HepG2 (cell line): ENCODE results near the gene STMN1. TPM values are rescaled to one million over a fixed set of nuclear protein-coding genes. Genes with fewer than 3 reads are reported as not detected.

Experiments
- ATF1 ChIP-seq: IDR thresholded peaks from 2 replicates; pipeline ENCODE4 v1.6.1; 2016; ENCODE audit warnings: mild to moderate bottlenecking, control low read depth
- DBP ChIP-seq: sonication (generic); formaldehyde crosslinking; IDR thresholded peaks from 2 replicates; pipeline ENCODE4 v1.4.0; 2020; ENCODE audit warnings: missing genetic modification reagents; ENCODE audit errors: not compliant biosample characterization
- ETV6 ChIP-seq: sonication (generic); formaldehyde crosslinking; conservative IDR thresholded peaks from 2 replicates; pipeline ENCODE4 v1.4.0; 2020; ENCODE audit warnings: missing genetic modification reagents
- HHEX ChIP-seq: IDR thresholded peaks from 2 replicates; pipeline ENCODE4 v1.6.1; 2016; ENCODE audit warnings: control low read depth
- HNRNPL ChIP-seq: fragments of 200-400 bp; formaldehyde crosslinking; IDR thresholded peaks from 2 replicates; pipeline ENCODE4 v1.6.1; 2017; ENCODE audit warnings: mild to moderate bottlenecking, low read depth, low read length
- JUN ChIP-seq: sonication (generic); formaldehyde crosslinking; IDR thresholded peaks from 2 replicates; pipeline ENCODE4 v1.4.0; 2020; ENCODE audit warnings: mild to moderate bottlenecking, missing genetic modification reagents
- MAFK ChIP-seq, 2 experiments: IDR thresholded peaks in 1 of 2; conservative IDR thresholded peaks in 1 of 2; 2 replicates each; pipeline ENCODE4 v1.6.1; 2011; ENCODE audit warnings: improper control_type of control experiment in 2 of 2, low read length in 2 of 2
- SALL1 ChIP-seq: sonication (generic); formaldehyde crosslinking; IDR thresholded peaks from 2 replicates; pipeline ENCODE4 v1.8.0; 2022; ENCODE audit warnings: mild to moderate bottlenecking, missing genetic modification reagents
- SRF ChIP-seq: IDR thresholded peaks from 2 replicates; pipeline ENCODE4 v1.6.1; 2011; ENCODE audit warnings: mild to moderate bottlenecking, low read depth, low read length, moderate library complexity
- ZBTB40 ChIP-seq, 2 experiments: fragments of 450-650 bp in 1 of 2; sonication (generic) in 1 of 2; formaldehyde crosslinking in 1 of 2; IDR thresholded peaks; 2 replicates each; pipeline versions ENCODE4 v1.6.1 to v1.8.0; 2016 to 2022; ENCODE audit warnings: antibody characterized with exemption in 1 of 2, mild to moderate bottlenecking in 1 of 2, missing genetic modification reagents in 1 of 2
- ZBTB49 ChIP-seq: sonication (generic); formaldehyde crosslinking; IDR thresholded peaks from 2 replicates; pipeline ENCODE4 v1.4.0; 2020; ENCODE audit warnings: missing genetic modification reagents, borderline replicate concordance
- ZNF18 ChIP-seq: sonication (generic); formaldehyde crosslinking; IDR thresholded peaks from 2 replicates; pipeline ENCODE4 v1.8.0; 2022; ENCODE audit warnings: mild to moderate bottlenecking, missing genetic modification reagents; ENCODE audit not compliant: insufficient replicate concordance
- ZNF331 ChIP-seq: sonication (generic); formaldehyde crosslinking; IDR thresholded peaks from 2 replicates; pipeline ENCODE4 v1.4.0; 2020; ENCODE audit warnings: missing genetic modification reagents
- polyA plus RNA-seq, 8 experiments: library from polyadenylated mRNA; depleted of rRNA in 3 of 8; stranded (reverse) in 7 of 8; unstranded in 1 of 8; fragments of >200 nt; fragmentation: Illumina TruSeq in 4 of 8; extraction: Trizol in 4 of 8; gene quantifications; 2 replicates each; pipeline versions ENCODE4 v1.2.1 to v1.2.3, GENCODE V29; 2011 to 2016; ENCODE audit warnings: low read depth in 4 of 8, missing spikeins in 1 of 8, mixed read lengths in 1 of 8; ENCODE audit not compliant: insufficient read depth in 1 of 8
- total RNA-seq, 5 experiments: library from RNA; depleted of rRNA; stranded (reverse); fragments of >200 nt; fragmentation: Illumina TruSeq; extraction: Trizol; gene quantifications; 2 replicates each; pipeline ENCODE4 v1.2.3, GENCODE V29; 2016; ENCODE audit warnings: low read depth in 1 of 5

Gene STMN1
- total and polyA plus RNA-seq, 2 of the 13 experiments (the other 11 are each of a cell fraction or from before 2014, with no cell fraction given) = 45.9 to 409 TPM

- peak; percentile 12; the same call in 1 of the 2 replicates for TF ChIP-seq ZNF331 (CRISPR knock-in tag)
- TF ChIP-seq SALL1 (CRISPR knock-in tag) = peak; percentile 68
- TF ChIP-seq ZNF18 (CRISPR knock-in tag) = peak; percentile 78
- no peak for TF ChIP-seq HNRNPL
- TF ChIP-seq SRF = no peak
- TF ChIP-seq HHEX = no peak
- TF ChIP-seq ZBTB40 (IDR thresholded peaks at IDR 0.05) = no peak
- peak; percentile 66; the same call in 1 of the 2 replicates for TF ChIP-seq ZBTB40 (CRISPR knock-in tag; IDR thresholded peaks at IDR 0.05)
- TF ChIP-seq ZBTB49 (CRISPR knock-in tag) = no peak
- TF ChIP-seq ETV6 (CRISPR knock-in tag) = peak; percentile 87
- no peak for TF ChIP-seq DBP (CRISPR knock-in tag)
- TF ChIP-seq ATF1 = peak; percentile 35; the same call in 1 of the 2 replicates
- TF ChIP-seq MAFK (conservative IDR thresholded peaks at IDR 0.05 in 1 of 2, IDR thresholded peaks at IDR 0.05 in 1 of 2; ENCODE audit: low read length in 2 of 2) = no peak
- TF ChIP-seq JUN = peak; percentile 61
Measured at GRCh38 chr1:25861316-25862286, 44.6 kb downstream of the STMN1 start (continued).
